ENCODE results near the gene RPL19. TPM values are rescaled to one million over a fixed set of nuclear protein-coding genes. Genes with fewer than 3 reads are reported as not detected.

RPL19 gene
- total RNA-seq, 1 donor from 2014 or later: 2,751 TPM

DNA sequence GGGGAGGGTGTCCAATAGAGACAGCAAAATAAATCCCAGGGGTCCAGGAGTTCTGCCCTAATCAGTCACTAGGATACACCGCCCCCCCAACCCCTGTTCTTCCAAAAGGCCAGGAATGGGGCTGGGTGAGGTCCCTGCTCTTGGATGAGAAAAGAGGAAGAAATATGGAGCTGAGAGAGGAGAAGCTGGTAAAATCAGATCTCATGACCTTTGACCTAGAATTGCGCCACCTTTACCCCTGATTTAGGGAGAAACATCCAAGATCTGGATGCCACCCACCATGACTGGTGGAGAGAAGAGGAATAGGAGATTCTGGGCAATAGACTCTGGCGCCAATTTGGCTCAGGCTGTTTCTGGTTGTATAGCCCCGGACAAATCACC, 1.9 kb upstream of the RPL19 start:
- Mint-ChIP-seq H3K36me3 (peaks cover 16% of the 10 kb centered on the region), H3K4me3 (peak overlapping the region; percentile 99), H3K27me3 (ENCODE audit: insufficient read depth, low read depth) (peaks cover 17% of the 10 kb centered on the region), H3K27ac (peak overlapping the region; percentile 69), H3K4me1 (peaks cover 38% of the 10 kb centered on the region), H3K9me3 (no peaks in the 10 kb centered on the region)
- peak; percentile 47 for DNase-seq (ENCODE audit: low spot score)
- H3K9me3 ChIP-seq (ENCODE audit: low read depth): no peaks in the 10 kb centered on the region
- no peak overlapping the region for H3K9ac ChIP-seq
- H3K79me2 ChIP-seq (ENCODE audit: low read depth): peaks cover 61% of the 10 kb centered on the region
- no peak for TF ChIP-seq EZH2 (IDR thresholded peaks at IDR 0.05)
- no peak for TF ChIP-seq EZH2phosphoT487 (IDR thresholded peaks at IDR 0.05)
- TF ChIP-seq, protein P1, sequence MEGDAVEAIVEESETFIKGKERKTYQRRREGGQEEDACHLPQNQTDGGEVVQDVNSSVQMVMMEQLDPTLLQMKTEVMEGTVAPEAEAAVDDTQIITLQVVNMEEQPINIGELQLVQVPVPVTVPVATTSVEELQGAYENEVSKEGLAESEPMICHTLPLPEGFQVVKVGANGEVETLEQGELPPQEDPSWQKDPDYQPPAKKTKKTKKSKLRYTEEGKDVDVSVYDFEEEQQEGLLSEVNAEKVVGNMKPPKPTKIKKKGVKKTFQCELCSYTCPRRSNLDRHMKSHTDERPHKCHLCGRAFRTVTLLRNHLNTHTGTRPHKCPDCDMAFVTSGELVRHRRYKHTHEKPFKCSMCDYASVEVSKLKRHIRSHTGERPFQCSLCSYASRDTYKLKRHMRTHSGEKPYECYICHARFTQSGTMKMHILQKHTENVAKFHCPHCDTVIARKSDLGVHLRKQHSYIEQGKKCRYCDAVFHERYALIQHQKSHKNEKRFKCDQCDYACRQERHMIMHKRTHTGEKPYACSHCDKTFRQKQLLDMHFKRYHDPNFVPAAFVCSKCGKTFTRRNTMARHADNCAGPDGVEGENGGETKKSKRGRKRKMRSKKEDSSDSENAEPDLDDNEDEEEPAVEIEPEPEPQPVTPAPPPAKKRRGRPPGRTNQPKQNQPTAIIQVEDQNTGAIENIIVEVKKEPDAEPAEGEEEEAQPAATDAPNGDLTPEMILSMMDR (IDR thresholded peaks at IDR 0.05): no peak
- no peak overlapping the region for H3K27ac ChIP-seq
- peaks cover 42% of the 10 kb centered on the region for H3K4me1 ChIP-seq
- H3K36me3 ChIP-seq: peaks cover 14% of the 10 kb centered on the region
- no peaks in the 10 kb centered on the region for H3K27me3 ChIP-seq
- H2AFZ ChIP-seq (replicated peaks): peak overlapping the region; percentile 9
- peak overlapping the region; percentile 98 for H3K4me2 ChIP-seq
- peaks cover 57% of the 10 kb centered on the region for H3F3A ChIP-seq (ENCODE audit: low read depth)
- peak overlapping the region; percentile 63 for H3K4me3 ChIP-seq
- H4K20me1 ChIP-seq (ENCODE audit: low read depth): peaks cover 39% of the 10 kb centered on the region

DNA sequence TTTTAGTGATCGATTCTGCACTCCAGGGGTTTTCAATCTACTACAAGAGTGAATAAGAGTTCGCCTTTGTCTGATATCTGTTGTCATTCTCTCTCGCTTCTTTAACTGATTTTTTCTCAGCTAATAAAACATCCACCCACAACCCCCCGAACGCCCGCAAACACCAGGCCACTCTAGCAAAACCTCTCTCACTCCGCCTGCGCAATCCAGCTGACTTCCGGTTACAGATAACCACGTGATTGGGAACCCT, 338 bp upstream of the RPL19 start:
- Histone ChIP-seq H3K4me1 (peaks cover 39% of the 10 kb centered on the region), H3K4me2 (peak overlapping the region; percentile 98), H3F3A (ENCODE audit: low read depth) (peaks cover 71% of the 10 kb centered on the region), H3K36me3 (peaks cover 14% of the 10 kb centered on the region), H3K4me3 (peak overlapping the region; percentile 73), H3K27ac (peak overlapping the region; percentile 100), H3K79me2 (ENCODE audit: low read depth) (peaks cover 52% of the 10 kb centered on the region), H2AFZ (replicated peaks) (peak overlapping the region; percentile 99), H4K20me1 (ENCODE audit: low read depth) (peaks cover 31% of the 10 kb centered on the region), H3K27me3 (no peaks in the 10 kb centered on the region), H3K9ac (peak overlapping the region; percentile 99), H3K9me3 (ENCODE audit: low read depth) (no peaks in the 10 kb centered on the region)
- peaks cover 36% of the 10 kb centered on the region for H3K4me1 Mint-ChIP-seq
- peaks cover 20% of the 10 kb centered on the region for H3K36me3 Mint-ChIP-seq
- peak; percentile 96 for DNase-seq (ENCODE audit: low spot score)
- TF ChIP-seq, protein P1 (IDR thresholded peaks at IDR 0.05): no peak
- no peak for TF ChIP-seq EZH2phosphoT487 (IDR thresholded peaks at IDR 0.05)
- TF ChIP-seq EZH2 (IDR thresholded peaks at IDR 0.05): no peak
- peak overlapping the region; percentile 99 for H3K4me3 Mint-ChIP-seq
- H3K27me3 Mint-ChIP-seq (ENCODE audit: insufficient read depth, low read depth): peaks cover 17% of the 10 kb centered on the region
- H3K27ac Mint-ChIP-seq: peak overlapping the region; percentile 100
- H3K9me3 Mint-ChIP-seq: no peaks in the 10 kb centered on the region

DNA sequence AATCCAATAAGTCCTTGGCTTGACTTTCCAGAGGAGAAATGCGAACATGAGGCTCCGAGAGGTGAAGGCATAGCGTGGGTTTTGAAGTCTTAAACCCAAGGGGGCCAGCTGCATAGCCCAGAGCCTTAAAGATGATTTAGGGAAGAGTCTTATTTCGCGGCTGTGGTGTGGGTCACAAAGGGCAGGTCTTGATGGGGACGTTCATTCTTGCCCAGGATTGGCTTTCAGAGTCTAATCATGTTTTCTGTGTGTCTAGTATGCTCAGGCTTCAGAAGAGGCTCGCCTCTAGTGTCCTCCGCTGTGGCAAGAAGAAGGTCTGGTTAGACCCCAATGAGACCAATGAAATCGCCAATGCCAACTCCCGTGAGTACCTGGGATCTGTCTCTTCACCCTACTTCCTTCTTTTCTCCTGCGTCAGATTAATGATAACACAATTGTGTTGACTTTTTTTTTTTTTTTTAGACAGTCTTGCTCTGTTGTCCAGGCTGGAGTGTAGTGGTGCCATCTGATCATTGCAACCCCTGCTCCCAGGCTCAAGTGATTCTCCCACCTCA, 951 bp downstream of the RPL19 start:
- H3K9me3 ChIP-seq (ENCODE audit: low read depth): no peaks in the 10 kb centered on the region
- Mint-ChIP-seq H3K9me3 (no peaks in the 10 kb centered on the region), H3K4me1 (peaks cover 30% of the 10 kb centered on the region), H3K36me3 (peaks cover 24% of the 10 kb centered on the region), H3K27me3 (ENCODE audit: insufficient read depth, low read depth) (peaks cover 16% of the 10 kb centered on the region), H3K27ac (peak overlapping the region; percentile 81), H3K4me3 (peak overlapping the region; percentile 99)
- peaks cover 40% of the 10 kb centered on the region for H3K79me2 ChIP-seq (ENCODE audit: low read depth)
- H3K27me3 ChIP-seq: no peaks in the 10 kb centered on the region
- H3K27ac ChIP-seq: peak overlapping the region; percentile 100
- H3K4me1 ChIP-seq: peaks cover 26% of the 10 kb centered on the region
- no peak for TF ChIP-seq EZH2 (IDR thresholded peaks at IDR 0.05)
- no peak for TF ChIP-seq EZH2phosphoT487 (IDR thresholded peaks at IDR 0.05)
- TF ChIP-seq, protein P1 (IDR thresholded peaks at IDR 0.05): no peak
- no peak for DNase-seq (ENCODE audit: low spot score)
- H3K9ac ChIP-seq: peak overlapping the region; percentile 99
- peak overlapping the region; percentile 98 for H3K4me2 ChIP-seq
- peak overlapping the region; percentile 73 for H3K4me3 ChIP-seq
- H2AFZ ChIP-seq (replicated peaks): no peak overlapping the region
- H4K20me1 ChIP-seq (ENCODE audit: low read depth): peaks cover 21% of the 10 kb centered on the region
- H3F3A ChIP-seq (ENCODE audit: low read depth): peaks cover 73% of the 10 kb centered on the region
- peaks cover 14% of the 10 kb centered on the region for H3K36me3 ChIP-seq
